ENCODE data around the gene WIZ.

WIZ gene

DNA sequence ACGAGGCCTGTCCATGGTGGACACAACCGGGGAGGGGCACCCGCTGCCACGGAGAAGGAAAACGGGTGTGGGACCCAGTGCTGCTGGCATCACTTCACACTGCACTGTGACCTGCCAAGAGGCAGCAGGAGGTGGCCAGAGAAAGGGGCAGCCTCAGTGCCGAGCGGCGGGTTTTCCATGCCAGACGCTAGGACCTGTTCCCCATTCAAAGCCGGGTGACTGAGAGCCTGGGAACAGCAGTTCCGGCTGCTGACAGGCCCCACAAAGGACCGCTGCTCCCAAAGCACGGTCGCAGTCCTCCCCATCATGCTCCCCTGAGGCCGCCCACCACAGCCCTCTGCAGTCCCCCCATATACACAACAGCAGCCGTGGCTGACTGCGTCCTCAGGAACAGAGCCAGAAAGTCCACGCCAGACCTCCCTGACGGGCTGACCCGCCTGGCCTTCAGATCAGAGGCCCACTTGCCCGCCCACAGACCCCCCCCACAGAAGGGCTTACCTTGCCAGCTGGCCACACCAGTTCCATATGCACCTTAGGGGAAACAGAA lies 75.6 kb downstream of the WIZ start:
- DNase-seq (ENCODE audit: low read depth in 2 of 2), result no peak

DNA sequence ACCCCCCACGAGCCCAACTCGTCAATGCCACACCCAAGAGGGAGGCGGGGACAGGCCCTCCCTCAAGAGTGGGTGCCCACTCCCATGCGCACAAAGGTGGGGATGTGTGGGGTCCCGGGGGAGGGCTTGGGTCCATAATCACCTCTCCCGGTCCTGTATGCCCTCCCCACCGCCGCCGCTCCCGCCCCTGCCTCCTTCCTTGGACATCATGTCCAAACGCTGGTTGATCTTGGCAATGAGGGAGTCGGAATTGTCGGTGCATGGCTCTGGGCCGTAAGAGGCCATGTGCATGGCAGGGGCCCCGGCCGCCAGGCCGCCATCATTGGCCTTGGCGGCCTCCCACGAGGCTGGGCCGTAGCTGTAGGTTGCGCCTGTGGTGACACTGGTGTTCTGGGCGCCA lies 76.1 kb downstream of the WIZ start:
- DNase-seq (ENCODE audit: low read depth in 2 of 2), result no peak

DNA sequence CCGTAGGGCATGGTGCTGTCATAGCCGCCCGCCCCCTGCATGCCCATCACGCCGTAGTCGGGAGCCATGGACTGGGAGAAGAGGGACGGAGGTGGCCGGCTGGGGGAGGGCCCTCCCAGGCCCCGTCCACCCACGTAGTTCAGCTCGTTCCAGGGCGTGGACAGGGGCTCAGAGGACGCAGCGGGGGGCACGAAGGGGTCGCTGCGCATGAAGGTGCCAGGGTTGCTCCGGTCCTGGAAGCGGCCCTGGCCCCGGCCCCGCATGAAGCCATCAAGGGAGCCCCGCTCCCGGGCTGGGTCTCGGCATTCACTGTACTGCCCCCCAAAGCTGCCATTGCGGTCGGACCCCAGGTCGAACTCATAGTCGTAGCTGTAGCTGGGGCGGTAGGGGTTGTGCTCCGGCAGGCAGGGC lies 76.9 kb downstream of the WIZ start:
- DNase-seq (ENCODE audit: low read depth in 2 of 2), result no peak

DNA sequence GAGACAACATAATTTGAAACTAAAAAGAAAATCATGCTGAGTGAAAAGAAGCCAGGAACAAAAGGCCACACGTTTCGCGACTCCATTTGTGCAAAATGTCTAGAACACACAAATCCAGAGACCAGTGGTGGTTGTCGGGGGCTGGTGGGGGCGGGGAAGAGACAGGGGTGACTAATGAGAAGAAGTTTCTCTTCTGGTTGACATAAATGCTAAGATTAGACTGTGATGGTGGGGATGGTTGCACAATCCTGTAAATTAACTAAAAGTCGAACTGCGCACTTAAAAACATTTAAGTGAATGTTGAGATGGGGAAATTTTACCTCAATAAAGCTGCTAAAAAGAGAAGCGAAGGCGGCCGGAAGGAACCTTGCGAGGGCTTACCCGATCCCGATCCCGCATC lies 77.3 kb downstream of the WIZ start:
- DNase-seq (ENCODE audit: low read depth in 2 of 2), result no peak

DNA sequence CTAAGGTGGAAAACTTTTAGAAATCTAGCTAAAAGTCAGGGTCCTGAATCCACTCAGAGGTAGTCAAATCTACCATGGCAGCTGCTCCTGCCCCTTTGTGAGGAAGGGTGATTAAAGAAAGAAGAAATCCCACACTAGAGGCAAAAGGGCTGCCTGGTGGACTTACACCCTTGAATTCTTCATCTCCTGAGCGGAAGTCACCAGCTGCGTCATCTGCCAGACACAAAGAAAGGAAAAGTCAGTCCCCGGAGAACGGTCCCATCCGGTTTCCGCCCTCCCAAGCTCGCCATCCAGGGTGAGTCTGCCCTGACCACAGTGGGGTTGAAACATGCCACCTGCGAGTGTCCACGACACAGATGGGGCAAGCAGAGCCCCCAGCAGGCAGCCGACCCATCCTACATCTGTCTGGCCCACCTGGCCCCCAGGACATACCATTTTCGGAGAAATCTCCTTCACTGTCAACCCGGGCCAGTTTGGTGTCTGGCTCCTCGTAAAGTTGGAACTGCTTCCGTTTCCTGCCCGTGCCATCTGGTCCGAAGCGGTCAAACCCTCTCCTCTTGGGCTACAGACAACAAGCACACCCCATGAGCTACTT lies 77.9 kb downstream of the WIZ start:
- no peak for DNase-seq (ENCODE audit: low read depth in 2 of 2)

DNA sequence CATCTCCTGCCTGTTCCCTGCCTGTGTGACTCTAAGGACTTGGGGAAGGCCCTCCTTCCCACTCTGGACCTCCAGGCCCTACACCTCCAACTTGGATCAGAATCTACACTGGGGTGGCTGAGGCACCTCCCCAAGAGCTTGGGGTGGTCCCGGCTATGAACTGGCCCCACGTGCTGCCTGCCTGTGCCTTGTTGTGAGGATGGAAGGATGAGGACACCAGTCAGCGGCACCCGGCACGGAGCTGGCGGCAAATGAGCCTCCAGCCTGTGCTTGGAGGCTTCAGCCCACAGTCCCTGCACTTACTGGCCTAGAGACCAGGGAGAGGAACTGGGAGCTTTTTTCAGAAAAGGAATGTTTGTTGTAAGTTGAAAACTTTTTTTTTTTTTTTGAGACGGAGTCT lies 78.6 kb downstream of the WIZ start:
- DNase-seq (ENCODE audit: low read depth in 2 of 2), result no peak
